H9 (cell line): ENCODE data around the gene DCAF7. TPM values are rescaled to one million over a fixed set of nuclear protein-coding genes. Genes with fewer than 3 reads are reported as not detected.

Experiments
- DNase-seq: peaks from one replicate; pipeline ENCODE4 v3.0.0-alpha.2; 2017
- H2AFZ ChIP-seq: one replicate; pipeline ENCODE4 v1.6.1; 2013; ENCODE audit warnings: mild to moderate bottlenecking, low read length, control low read depth, moderate library complexity
- H2AK5ac ChIP-seq: 2 replicates; pipeline ENCODE4 v1.6.1; 2013; ENCODE audit warnings: low read length, control low read depth, mixed read lengths; ENCODE audit not compliant: insufficient read length
- H2BK120ac ChIP-seq: one replicate; pipeline ENCODE4 v1.6.1; 2013; ENCODE audit warnings: low read depth, mild to moderate bottlenecking, low read length, control low read depth, inconsistent platforms; ENCODE audit not compliant: poor library complexity, severe bottlenecking
- H2BK12ac ChIP-seq: 2 replicates; pipeline ENCODE4 v1.6.1; 2013; ENCODE audit warnings: low read length, control low read depth, mixed read lengths, low read depth; ENCODE audit not compliant: insufficient read length
- H2BK15ac ChIP-seq: 2 replicates; pipeline ENCODE4 v1.6.1; 2013; ENCODE audit warnings: low read depth, low read length, control low read depth
- H2BK20ac ChIP-seq: one replicate; pipeline ENCODE4 v1.6.1; 2013; ENCODE audit warnings: low read depth, mild to moderate bottlenecking, low read length, control low read depth, inconsistent platforms; ENCODE audit not compliant: poor library complexity, severe bottlenecking
- H2BK5ac ChIP-seq: 2 replicates; pipeline ENCODE4 v1.6.1; 2013; ENCODE audit warnings: low read length, control low read depth, mixed read lengths; ENCODE audit not compliant: insufficient read length
- H3K14ac ChIP-seq: 2 replicates; pipeline ENCODE4 v1.6.1; 2013; ENCODE audit warnings: low read length, control low read depth; ENCODE audit not compliant: insufficient read depth
- H3K18ac ChIP-seq: 2 replicates; pipeline ENCODE4 v1.6.1; 2013; ENCODE audit warnings: low read depth, mild to moderate bottlenecking, mixed read lengths, low read length, control low read depth; ENCODE audit not compliant: insufficient read length
- H3K23ac ChIP-seq: 2 replicates; pipeline ENCODE4 v1.6.1; 2013; ENCODE audit warnings: low read length, control low read depth, mixed read lengths, low read depth; ENCODE audit not compliant: insufficient read length
- H3K23me2 ChIP-seq: 2 replicates; pipeline ENCODE4 v1.6.1; 2013; ENCODE audit warnings: low read depth, mild to moderate bottlenecking, mixed read lengths, low read length, control low read depth; ENCODE audit not compliant: insufficient read length, poor library complexity, severe bottlenecking
- H3K27ac ChIP-seq: 2 replicates; pipeline ENCODE4 v1.5.1; 2013; ENCODE audit warnings: low read length, control low read depth, mixed read lengths, low read depth; ENCODE audit not compliant: insufficient read length
- H3K27me3 ChIP-seq: 2 replicates; pipeline ENCODE4 v1.6.1; 2013; ENCODE audit warnings: low read length, control low read depth, inconsistent platforms; ENCODE audit not compliant: insufficient read depth
- H3K4ac ChIP-seq: 2 replicates; pipeline ENCODE4 v1.6.1; 2013; ENCODE audit warnings: low read depth, mild to moderate bottlenecking, control low read depth, inconsistent platforms, low read length, moderate library complexity
- H3K4me1 ChIP-seq: 2 replicates; pipeline ENCODE4 v1.6.1; 2013; ENCODE audit warnings: low read length, control low read depth, inconsistent platforms; ENCODE audit not compliant: insufficient read depth
- H3K4me2 ChIP-seq: 2 replicates; pipeline ENCODE4 v1.6.1; 2013; ENCODE audit warnings: low read length, control low read depth, mixed read lengths; ENCODE audit not compliant: insufficient read length, insufficient read depth
- H3K56ac ChIP-seq: 2 replicates; pipeline ENCODE4 v1.6.1; 2013; ENCODE audit warnings: low read depth, mild to moderate bottlenecking, mixed read lengths, low read length, control low read depth; ENCODE audit not compliant: insufficient read length
- H3K79me1 ChIP-seq: 2 replicates; pipeline ENCODE4 v1.6.1; 2013; ENCODE audit warnings: low read depth, mild to moderate bottlenecking, moderate library complexity, low read length, control low read depth, inconsistent platforms; ENCODE audit not compliant: insufficient read depth, poor library complexity, severe bottlenecking
- H3K79me2 ChIP-seq: 2 replicates; pipeline ENCODE4 v1.6.1; 2013; ENCODE audit warnings: low read length, control low read depth, inconsistent platforms; ENCODE audit not compliant: insufficient read depth
- H3K9ac ChIP-seq: 2 replicates; pipeline ENCODE4 v1.6.1; 2013; ENCODE audit warnings: low read length, control low read depth, mixed read lengths; ENCODE audit not compliant: insufficient read length; ENCODE audit errors: extremely low read depth
- H3K9me3 ChIP-seq: one replicate; pipeline ENCODE4 v1.6.1; 2013; ENCODE audit warnings: low read depth, low read length, inconsistent platforms; ENCODE audit not compliant: control insufficient read depth
- H3T11ph ChIP-seq: one replicate; pipeline ENCODE4 v1.6.1; 2013; ENCODE audit warnings: mild to moderate bottlenecking, low read length, control low read depth, inconsistent platforms
- H4K20me1 ChIP-seq: one replicate; pipeline ENCODE4 v1.6.1; 2013; ENCODE audit not compliant: control insufficient read depth, insufficient read length, insufficient read depth
- H4K5ac ChIP-seq: 2 replicates; pipeline ENCODE4 v1.6.1; 2013; ENCODE audit warnings: low read depth, mild to moderate bottlenecking, mixed read lengths, low read length, control low read depth; ENCODE audit not compliant: insufficient read length
- H4K8ac ChIP-seq: replicated peaks from 2 replicates; pipeline ENCODE4 v1.6.1; 2013; ENCODE audit warnings: low read length, control low read depth, mixed read lengths, low read depth; ENCODE audit not compliant: insufficient read length
- H4K91ac ChIP-seq: 2 replicates; pipeline ENCODE4 v1.6.1; 2013; ENCODE audit warnings: low read depth, mild to moderate bottlenecking, moderate library complexity, mixed read lengths, low read length, control low read depth; ENCODE audit not compliant: insufficient read length
- H3K27ac Mint-ChIP-seq, 3 experiments: 2 replicates in 2 of 3; 3 replicates in 1 of 3; pipeline ENCODE4 v1.8.0; 2020 to 2021; ENCODE audit warnings: mixed read lengths in 3 of 3, mild to moderate bottlenecking in 1 of 3, moderate library complexity in 1 of 3
- H3K27me3 Mint-ChIP-seq: 2 replicates; pipeline ENCODE4 v1.8.0; 2021; ENCODE audit warnings: low read depth, mild to moderate bottlenecking, moderate library complexity, mixed read lengths
- H3K36me3 Mint-ChIP-seq, 3 experiments: 2 replicates in 2 of 3; 3 replicates in 1 of 3; pipeline ENCODE4 v1.8.0; 2020 to 2021; ENCODE audit warnings: low read depth in 3 of 3, mixed read lengths in 3 of 3; ENCODE audit not compliant: insufficient read depth in 1 of 3
- H3K4me1 Mint-ChIP-seq, 2 experiments: 2 replicates each; pipeline ENCODE4 v1.8.0; 2020; ENCODE audit warnings: mixed read lengths in 2 of 2
- H3K4me3 Mint-ChIP-seq, 2 experiments: 2 replicates in 1 of 2; 3 replicates in 1 of 2; pipeline ENCODE4 v1.8.0; 2020 to 2021; ENCODE audit warnings: mild to moderate bottlenecking in 2 of 2, mixed read lengths in 2 of 2, moderate library complexity in 1 of 2
- H3K9me3 Mint-ChIP-seq, 2 experiments: 2 replicates in 1 of 2; 3 replicates in 1 of 2; pipeline ENCODE4 v1.8.0; 2020; ENCODE audit warnings: mild to moderate bottlenecking in 2 of 2, mixed read lengths in 2 of 2, moderate library complexity in 1 of 2
- CTCF ChIP-seq: fragments of 200-600 bp; sonication (generic); conservative IDR thresholded peaks from 3 replicates; pipeline ENCODE4 v1.8.0; 2021; ENCODE audit warnings: antibody characterized with exemption, mild to moderate bottlenecking
- WGBS: extraction: QIAGEN DNeasy Blood & Tissue Kit; methylation state at CpG from one replicate; pipeline ENCODE4 v1.1.7; 2013; ENCODE audit warnings: missing lambda C conversion rate, low lambda C conversion rate, mixed read lengths; ENCODE audit not compliant: insufficient read length; ENCODE audit errors: extremely low coverage; 5-methylcytosine and 5-hydroxymethylcytosine counted together
- total RNA-seq: library from RNA; stranded (reverse); gene quantifications from 2 replicates; pipeline ENCODE4 v1.2.1, GENCODE V29; 2021

DCAF7 gene
- total RNA-seq, 1 experiment from 2014 or later: 86.2 TPM

DNA sequence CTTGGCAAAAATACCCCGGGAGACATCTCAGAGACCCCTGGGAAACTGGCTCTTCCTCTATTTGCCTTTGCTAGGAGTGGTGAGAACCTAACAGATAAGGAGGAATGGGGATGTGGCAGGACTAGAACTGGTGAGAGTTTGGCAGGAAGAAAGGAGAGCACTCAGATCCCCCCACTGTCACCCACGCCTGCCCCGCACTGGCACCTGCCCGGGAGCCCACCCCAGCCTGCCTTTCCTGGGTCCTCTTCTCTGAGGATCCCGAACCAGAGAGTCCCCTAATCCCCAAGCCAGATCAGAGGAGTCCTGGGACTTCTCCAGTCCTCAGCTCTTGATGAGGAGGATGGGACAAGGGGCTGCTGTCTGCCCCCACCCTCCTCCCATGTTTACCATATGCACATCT, 23.4 kb upstream of the DCAF7 start:
- no peak overlapping the region for H4K91ac ChIP-seq
- H3K4ac ChIP-seq: no peak overlapping the region
- Mint-ChIP-seq H3K27me3 (peaks cover 8% of the 10 kb centered on the region), H3K4me3 (no peak overlapping the region), H3K9me3 (no peaks in the 10 kb centered on the region), H3K27ac (no peak overlapping the region), H3K4me1 (peaks cover 24 to 34% of the 10 kb centered on the region in 2 experiments), H3K36me3 (no peaks in the 10 kb centered on the region)
- H3K9me3 ChIP-seq: no peaks in the 10 kb centered on the region
- H3K23ac ChIP-seq: no peak overlapping the region
- no peak overlapping the region for H4K5ac ChIP-seq
- H3T11ph ChIP-seq: no peak overlapping the region
- no peak overlapping the region for H3K27ac ChIP-seq
- no peak overlapping the region for H4K8ac ChIP-seq
- H2BK15ac ChIP-seq: no peak overlapping the region
- H3K4me2 ChIP-seq: no peak overlapping the region
- H4K20me1 ChIP-seq: no peaks in the 10 kb centered on the region
- no peak overlapping the region for H3K18ac ChIP-seq
- H2BK20ac ChIP-seq: no peak overlapping the region
- H3K23me2 ChIP-seq: peaks cover 6% of the 10 kb centered on the region
- H3K27me3 ChIP-seq: no peaks in the 10 kb centered on the region
- H3K79me2 ChIP-seq: no peaks in the 10 kb centered on the region
- TF ChIP-seq CTCF: no peak
- H2BK12ac ChIP-seq: no peak overlapping the region
- no peak overlapping the region for H2AFZ ChIP-seq
- no peak overlapping the region for H2BK5ac ChIP-seq
- no peak overlapping the region for H3K14ac ChIP-seq
- H3K4me1 ChIP-seq: no peaks in the 10 kb centered on the region; the same call in 1 of the 2 replicates
- H2BK120ac ChIP-seq: no peak overlapping the region
- H3K79me1 ChIP-seq: no peaks in the 10 kb centered on the region
- no peak overlapping the region for H2AK5ac ChIP-seq
- no peak overlapping the region for H3K9ac ChIP-seq
- H3K56ac ChIP-seq: no peak overlapping the region
- no peak for DNase-seq
- WGBS: no CpG with 5 or more reads among the region's 5 CpGs
